DOHH2 (cell line): Measurements from ENCODE around the gene ABCA1.

ENCODE experiments used
- EZH2phosphoT487 ChIP-seq: fragments of 200-600 bp; sonication (generic); IDR thresholded peaks from 2 replicates; pipeline ENCODE4 v1.6.1; 2017; ENCODE audit warnings: borderline replicate concordance, mild to moderate bottlenecking, antibody characterized with exemption, low read length, moderate library complexity, mixed read lengths
- TF ChIP-seq, protein P1 (sequence below): fragments of 200-600 bp; sonication (generic); IDR thresholded peaks from one replicate; pipeline ENCODE4 v1.5.1; 2014; ENCODE audit warnings: antibody characterized with exemption, mild to moderate bottlenecking, low read depth, low read length; ENCODE audit not compliant: poor library complexity, severe bottlenecking

DNA sequence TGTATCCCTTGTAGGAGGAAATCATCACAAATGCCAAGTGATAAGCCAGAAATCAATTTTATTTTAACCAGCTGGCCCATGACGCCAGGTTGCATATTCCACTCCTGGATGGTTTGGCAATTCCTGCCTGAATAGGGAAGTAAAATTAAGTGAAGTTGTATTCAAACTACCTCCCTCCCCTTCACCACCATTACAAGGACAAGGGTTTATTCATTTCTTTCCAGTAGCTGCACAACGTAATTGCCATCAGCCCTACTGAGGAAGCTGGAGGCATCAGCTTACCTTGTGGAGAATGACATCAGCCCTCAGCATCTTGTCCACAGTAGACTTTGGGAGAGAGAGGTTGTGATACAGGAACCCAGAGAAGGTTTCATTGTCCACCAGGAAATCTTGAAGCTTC lies 66.6 kb downstream of the ABCA1 start:
- TF ChIP-seq, protein P1, sequence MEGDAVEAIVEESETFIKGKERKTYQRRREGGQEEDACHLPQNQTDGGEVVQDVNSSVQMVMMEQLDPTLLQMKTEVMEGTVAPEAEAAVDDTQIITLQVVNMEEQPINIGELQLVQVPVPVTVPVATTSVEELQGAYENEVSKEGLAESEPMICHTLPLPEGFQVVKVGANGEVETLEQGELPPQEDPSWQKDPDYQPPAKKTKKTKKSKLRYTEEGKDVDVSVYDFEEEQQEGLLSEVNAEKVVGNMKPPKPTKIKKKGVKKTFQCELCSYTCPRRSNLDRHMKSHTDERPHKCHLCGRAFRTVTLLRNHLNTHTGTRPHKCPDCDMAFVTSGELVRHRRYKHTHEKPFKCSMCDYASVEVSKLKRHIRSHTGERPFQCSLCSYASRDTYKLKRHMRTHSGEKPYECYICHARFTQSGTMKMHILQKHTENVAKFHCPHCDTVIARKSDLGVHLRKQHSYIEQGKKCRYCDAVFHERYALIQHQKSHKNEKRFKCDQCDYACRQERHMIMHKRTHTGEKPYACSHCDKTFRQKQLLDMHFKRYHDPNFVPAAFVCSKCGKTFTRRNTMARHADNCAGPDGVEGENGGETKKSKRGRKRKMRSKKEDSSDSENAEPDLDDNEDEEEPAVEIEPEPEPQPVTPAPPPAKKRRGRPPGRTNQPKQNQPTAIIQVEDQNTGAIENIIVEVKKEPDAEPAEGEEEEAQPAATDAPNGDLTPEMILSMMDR, result no peak
- no peak for TF ChIP-seq EZH2phosphoT487
